GM12878 (cell line): Measurements from ENCODE around the gene HOXB1. TPM values are rescaled to one million over a fixed set of nuclear protein-coding genes. Genes with fewer than 3 reads are reported as not detected.

Source experiments
- ATAC-seq: fragments of 200-7000 bp; cut with Tn5 transposase; 3 replicates; pipeline ENCODE4 v1.9.1; 2020; ENCODE audit warnings: mild to moderate bottlenecking, moderate library complexity
- BruUV-seq: library from RNA; stranded (reverse); fragments of 400-500 nt; replicated peaks from 2 replicates; lab custom pipeline; 2021; lab: Mats Ljungman, UMichigan
- CTCF ChIA-PET: fragments of 300-600 bp; sonication (Branson Sonifier 250); formaldehyde crosslinking; extraction: SDS; loops from one replicate; lab custom pipeline; 2021; ENCODE audit warnings: inconsistent platforms; lab: Yijun Ruan, JAX
- POLR2A ChIA-PET: fragments of 350-600 bp; formaldehyde crosslinking; extraction: SDS; loops from one replicate; lab custom pipeline; 2021; ENCODE audit warnings: inconsistent platforms; lab: Charles Lee
- RAD21 ChIA-PET: fragments of 300-600 bp; sonication (Branson Sonifier 250); formaldehyde crosslinking; loops from one replicate; lab custom pipeline; 2023; ENCODE audit warnings: antibody characterized with exemption; ENCODE audit not compliant: unreplicated experiment; lab: Charles Lee
- SMC1A ChIA-PET: fragments of 300-600 bp; sonication (Branson Sonifier 250); formaldehyde crosslinking; loops from one replicate; lab custom pipeline; 2023; ENCODE audit not compliant: unreplicated experiment, uncharacterized antibody; lab: Charles Lee
- DNase-seq: peaks from one replicate; pipeline ENCODE4 v3.0.0-alpha.2; 2011; ENCODE audit warnings: low read depth, low spot score
- FAIRE-seq: peaks from 3 replicates; lab custom pipeline; 2011; peaks lifted over from hg19 to GRCh38; lab: Jason Lieb, UNC
- H2AFZ ChIP-seq: 2 replicates; pipeline ENCODE4 v1.6.0; 2011; ENCODE audit warnings: low read depth, low read length, control low read depth; ENCODE audit not compliant: control insufficient read depth
- H3K27ac ChIP-seq: 2 replicates; pipeline ENCODE4 v1.5.1; 2011; ENCODE audit warnings: control low read depth; ENCODE audit not compliant: control insufficient read depth, insufficient read depth
- H3K27me3 ChIP-seq, 2 experiments: replicated peaks in 1 of 2; 2 replicates each; pipeline versions ENCODE4 v1.6.0 to v1.6.1; 2011; ENCODE audit warnings: low read length in 1 of 2; ENCODE audit not compliant: control insufficient read depth in 2 of 2, insufficient read depth in 2 of 2
- H3K36me3 ChIP-seq, 2 experiments: 2 replicates each; pipeline ENCODE4 v1.5.1; 2011; ENCODE audit warnings: low read length in 1 of 2; ENCODE audit not compliant: control insufficient read depth in 2 of 2, insufficient read depth in 2 of 2
- H3K4me1 ChIP-seq: 2 replicates; pipeline ENCODE4 v1.6.1; 2011; ENCODE audit warnings: mild to moderate bottlenecking, low read length, moderate library complexity, mixed read lengths; ENCODE audit not compliant: control insufficient read depth, insufficient read depth
- H3K4me2 ChIP-seq: 2 replicates; pipeline ENCODE4 v1.6.0; 2011; ENCODE audit warnings: control low read depth; ENCODE audit not compliant: control insufficient read depth, insufficient read depth
- H3K4me3 ChIP-seq: fragments of 200-600 bp; sonication (generic); 2 replicates; pipeline ENCODE4 v1.5.1; 2016
- H3K79me2 ChIP-seq: 2 replicates; pipeline ENCODE4 v1.6.0; 2011; ENCODE audit warnings: low read length; ENCODE audit not compliant: control insufficient read depth, insufficient read depth
- H3K9ac ChIP-seq: 2 replicates; pipeline ENCODE4 v1.8.0; 2011; ENCODE audit warnings: low read length, control low read depth, mixed read lengths; ENCODE audit not compliant: control insufficient read depth, insufficient read depth
- H3K9me3 ChIP-seq: replicated peaks from 3 replicates; pipeline ENCODE4 v1.5.1; 2011; ENCODE audit warnings: mild to moderate bottlenecking, low read length; ENCODE audit not compliant: control insufficient read depth, insufficient read depth
- H4K20me1 ChIP-seq: 2 replicates; pipeline ENCODE4 v1.6.0; 2011; ENCODE audit not compliant: control insufficient read depth, insufficient read depth
- CBFB ChIP-seq: IDR thresholded peaks from 2 replicates; pipeline ENCODE4 v1.6.1; 2016; ENCODE audit warnings: antibody characterized with exemption, low read depth
- CREB1 ChIP-seq: IDR thresholded peaks from 2 replicates; pipeline ENCODE4 v1.6.1; 2012; ENCODE audit warnings: low read depth, mild to moderate bottlenecking, inconsistent platforms
- FOXM1 ChIP-seq: IDR thresholded peaks from 2 replicates; pipeline ENCODE4 v1.6.1; 2012; ENCODE audit warnings: low read depth, mild to moderate bottlenecking, inconsistent platforms, low read length, moderate library complexity
- HDAC2 ChIP-seq: fragments of 200-600 bp; sonication (generic); IDR thresholded peaks from 2 replicates; pipeline ENCODE4 v1.6.1; 2017
- SMAD5 ChIP-seq: IDR thresholded peaks from 2 replicates; pipeline ENCODE4 v1.6.1; 2016; ENCODE audit warnings: antibody characterized with exemption, low read depth
- SMARCA5 ChIP-seq: fragments of 450-650 bp; IDR thresholded peaks from 2 replicates; pipeline ENCODE4 v1.6.1; 2017; ENCODE audit warnings: mild to moderate bottlenecking
- SREBF2 ChIP-seq: IDR thresholded peaks from 2 replicates; pipeline ENCODE4 v1.6.1; 2012; ENCODE audit warnings: mild to moderate bottlenecking, low read length
- ZNF207 ChIP-seq: fragments of 450-650 bp; IDR thresholded peaks from 2 replicates; pipeline ENCODE4 v1.6.1; 2014; ENCODE audit warnings: antibody characterized with exemption, mild to moderate bottlenecking, borderline replicate concordance
- WGBS: methylation state at CpG from one replicate; pipeline ENCODE4 v1.1.6; 2016; ENCODE audit warnings: low lambda C conversion rate; ENCODE audit not compliant: insufficient replicate concordance, insufficient coverage; ENCODE audit errors: missing lambda C conversion rate; 5-methylcytosine and 5-hydroxymethylcytosine counted together
- in situ Hi-C: fragments of 300-500 bp; cut with MboI; formaldehyde crosslinking; loops from 9 replicates; pipeline ENCODE4 v1.14.3; 2018; ENCODE audit warnings: mixed read lengths
- intact Hi-C: fragments of 100-400 bp; cut with micrococcal nuclease; formaldehyde crosslinking; loops from one replicate; pipeline ENCODE4 v1.14.2; 2022; ENCODE audit not compliant: unreplicated experiment
- polyA plus RNA-seq, 11 experiments: library from polyadenylated mRNA; depleted of rRNA in 4 of 11; unstranded in 6 of 11; stranded (reverse) in 5 of 11; fragments of >200 nt; fragmentation: Nextera tagmentation in 4 of 11; fragmentation: Illumina TruSeq in 1 of 11; extraction: Ambion mirVana in 4 of 11; extraction: Trizol in 1 of 11; gene quantifications; 1 replicate in 1 of 11; 2 replicates in 10 of 11; pipeline versions ENCODE4 v1.2.1 to v1.2.3, GENCODE V29; 2011 to 2016; ENCODE audit warnings: inconsistent platforms in 2 of 11, missing spikeins in 2 of 11, low read depth in 1 of 11
- total RNA-seq, 4 experiments: library from RNA; depleted of rRNA in 3 of 4; stranded (reverse); fragments of >200 nt in 3 of 4; fragmentation: Illumina TruSeq in 1 of 4; extraction: Trizol in 1 of 4; gene quantifications; 2 replicates each; pipeline versions ENCODE4 v1.2.1 to v1.2.3, GENCODE V29; 2013 to 2021
- TF ChIP-seq, protein P1 (sequence below): fragments of 450-650 bp; formaldehyde crosslinking; IDR thresholded peaks from 2 replicates; pipeline ENCODE4 v1.5.0; 2022; ENCODE audit warnings: mild to moderate bottlenecking, missing genetic modification characterization
- TF ChIP-seq, protein P2 (sequence below): fragments of 450-650 bp; IDR thresholded peaks from 2 replicates; pipeline ENCODE4 v1.6.1; 2017; ENCODE audit warnings: low read depth, mild to moderate bottlenecking, moderate library complexity
- TF ChIP-seq, protein P3 (sequence below): fragments of 450-650 bp; IDR thresholded peaks from 2 replicates; pipeline ENCODE4 v1.6.1; 2016; ENCODE audit warnings: mild to moderate bottlenecking
- TF ChIP-seq, protein P4 (sequence below): fragments of 450-650 bp; IDR thresholded peaks from 2 replicates; pipeline ENCODE4 v1.6.1; 2017; ENCODE audit warnings: mild to moderate bottlenecking

Gene HOXB1
- total and polyA plus RNA-seq, 10 of the 15 experiments (the other 5 are each of a cell fraction or from before 2014, with no cell fraction given), result not detected

DNA sequence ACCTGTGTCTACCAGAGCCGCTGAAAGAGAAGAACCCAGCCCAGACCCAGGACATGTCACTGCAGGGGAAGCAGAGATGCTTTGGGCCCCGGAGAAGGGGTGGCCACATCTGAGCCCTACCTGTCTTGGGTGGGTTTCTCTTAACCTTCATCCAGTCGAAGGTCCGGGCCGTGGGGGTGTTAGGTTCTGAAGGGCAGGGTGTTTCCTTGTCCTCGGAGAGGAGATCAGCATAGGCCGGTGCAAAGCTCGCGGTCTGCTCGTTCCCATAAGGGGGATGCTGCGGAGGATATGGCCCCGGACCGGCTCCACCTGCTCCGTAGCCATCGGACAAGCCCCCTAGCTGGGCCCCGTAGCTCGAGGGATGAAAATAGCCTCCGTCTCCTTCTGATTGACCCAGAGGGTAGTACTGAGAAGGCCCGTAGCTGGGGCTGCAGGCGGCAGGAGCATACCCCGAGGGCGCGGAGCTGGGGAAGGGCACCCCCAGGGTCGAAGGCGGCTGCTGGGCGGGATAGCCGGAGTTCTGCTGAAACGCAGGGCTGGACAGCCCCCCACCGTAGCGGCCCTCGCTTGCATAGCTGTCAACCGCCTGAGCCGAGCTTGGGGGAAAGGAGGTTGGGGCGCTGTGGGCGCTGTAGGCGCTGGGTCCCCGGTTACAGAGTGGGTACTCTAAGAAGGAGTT, 464 bp downstream of the HOXB1 start (continued):
- TF ChIP-seq, protein P1, sequence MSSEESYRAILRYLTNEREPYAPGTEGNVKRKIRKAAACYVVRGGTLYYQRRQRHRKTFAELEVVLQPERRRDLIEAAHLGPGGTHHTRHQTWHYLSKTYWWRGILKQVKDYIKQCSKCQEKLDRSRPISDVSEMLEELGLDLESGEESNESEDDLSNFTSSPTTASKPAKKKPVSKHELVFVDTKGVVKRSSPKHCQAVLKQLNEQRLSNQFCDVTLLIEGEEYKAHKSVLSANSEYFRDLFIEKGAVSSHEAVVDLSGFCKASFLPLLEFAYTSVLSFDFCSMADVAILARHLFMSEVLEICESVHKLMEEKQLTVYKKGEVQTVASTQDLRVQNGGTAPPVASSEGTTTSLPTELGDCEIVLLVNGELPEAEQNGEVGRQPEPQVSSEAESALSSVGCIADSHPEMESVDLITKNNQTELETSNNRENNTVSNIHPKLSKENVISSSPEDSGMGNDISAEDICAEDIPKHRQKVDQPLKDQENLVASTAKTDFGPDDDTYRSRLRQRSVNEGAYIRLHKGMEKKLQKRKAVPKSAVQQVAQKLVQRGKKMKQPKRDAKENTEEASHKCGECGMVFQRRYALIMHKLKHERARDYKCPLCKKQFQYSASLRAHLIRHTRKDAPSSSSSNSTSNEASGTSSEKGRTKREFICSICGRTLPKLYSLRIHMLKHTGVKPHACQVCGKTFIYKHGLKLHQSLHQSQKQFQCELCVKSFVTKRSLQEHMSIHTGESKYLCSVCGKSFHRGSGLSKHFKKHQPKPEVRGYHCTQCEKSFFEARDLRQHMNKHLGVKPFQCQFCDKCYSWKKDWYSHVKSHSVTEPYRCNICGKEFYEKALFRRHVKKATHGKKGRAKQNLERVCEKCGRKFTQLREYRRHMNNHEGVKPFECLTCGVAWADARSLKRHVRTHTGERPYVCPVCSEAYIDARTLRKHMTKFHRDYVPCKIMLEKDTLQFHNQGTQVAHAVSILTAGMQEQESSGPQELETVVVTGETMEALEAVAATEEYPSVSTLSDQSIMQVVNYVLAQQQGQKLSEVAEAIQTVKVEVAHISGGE (CRISPR knock-in tag), result no peak
- TF ChIP-seq, protein P2, sequence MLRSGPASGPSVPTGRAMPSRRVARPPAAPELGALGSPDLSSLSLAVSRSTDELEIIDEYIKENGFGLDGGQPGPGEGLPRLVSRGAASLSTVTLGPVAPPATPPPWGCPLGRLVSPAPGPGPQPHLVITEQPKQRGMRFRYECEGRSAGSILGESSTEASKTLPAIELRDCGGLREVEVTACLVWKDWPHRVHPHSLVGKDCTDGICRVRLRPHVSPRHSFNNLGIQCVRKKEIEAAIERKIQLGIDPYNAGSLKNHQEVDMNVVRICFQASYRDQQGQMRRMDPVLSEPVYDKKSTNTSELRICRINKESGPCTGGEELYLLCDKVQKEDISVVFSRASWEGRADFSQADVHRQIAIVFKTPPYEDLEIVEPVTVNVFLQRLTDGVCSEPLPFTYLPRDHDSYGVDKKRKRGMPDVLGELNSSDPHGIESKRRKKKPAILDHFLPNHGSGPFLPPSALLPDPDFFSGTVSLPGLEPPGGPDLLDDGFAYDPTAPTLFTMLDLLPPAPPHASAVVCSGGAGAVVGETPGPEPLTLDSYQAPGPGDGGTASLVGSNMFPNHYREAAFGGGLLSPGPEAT, result no peak
- TF ChIP-seq, protein P3, sequence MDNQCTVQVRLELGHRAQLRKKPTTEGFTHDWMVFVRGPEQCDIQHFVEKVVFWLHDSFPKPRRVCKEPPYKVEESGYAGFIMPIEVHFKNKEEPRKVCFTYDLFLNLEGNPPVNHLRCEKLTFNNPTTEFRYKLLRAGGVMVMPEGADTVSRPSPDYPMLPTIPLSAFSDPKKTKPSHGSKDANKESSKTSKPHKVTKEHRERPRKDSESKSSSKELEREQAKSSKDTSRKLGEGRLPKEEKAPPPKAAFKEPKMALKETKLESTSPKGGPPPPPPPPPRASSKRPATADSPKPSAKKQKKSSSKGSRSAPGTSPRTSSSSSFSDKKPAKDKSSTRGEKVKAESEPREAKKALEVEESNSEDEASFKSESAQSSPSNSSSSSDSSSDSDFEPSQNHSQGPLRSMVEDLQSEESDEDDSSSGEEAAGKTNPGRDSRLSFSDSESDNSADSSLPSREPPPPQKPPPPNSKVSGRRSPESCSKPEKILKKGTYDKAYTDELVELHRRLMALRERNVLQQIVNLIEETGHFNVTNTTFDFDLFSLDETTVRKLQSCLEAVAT, result no peak
- no peak for TF ChIP-seq CBFB
- TF ChIP-seq, all 136 proteins: peak for 0

DNA sequence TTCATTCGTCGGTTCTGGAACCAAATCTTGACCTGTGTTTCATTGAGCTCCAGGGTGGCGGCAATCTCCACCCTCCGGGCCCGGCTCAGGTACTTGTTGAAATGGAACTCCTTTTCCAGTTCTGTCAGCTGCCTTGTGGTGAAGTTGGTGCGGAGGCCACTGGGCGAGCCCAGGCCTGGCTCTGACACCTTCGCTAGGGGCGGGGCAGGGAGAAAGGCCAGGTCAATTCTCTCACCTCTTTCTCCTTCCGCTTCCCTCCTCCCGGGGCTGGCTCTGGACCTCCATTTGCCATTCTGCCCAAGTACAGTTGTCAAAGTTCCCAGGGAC, 1.2 kb downstream of the HOXB1 start:
- Histone ChIP-seq H3K9ac (no peak overlapping the region), H2AFZ (no peak overlapping the region), H4K20me1 (no peaks in the 10 kb centered on the region), H3K4me2 (no peak overlapping the region), H3K27ac (no peak overlapping the region), H3K27me3 (0 out of 4 replicates have a peak, but pooled peaks cover 0 to 3% of the 10 kb centered on the region in 2 experiments), H3K4me1 (no peaks in the 10 kb centered on the region), H3K9me3 (no peaks in the 10 kb centered on the region), H3K79me2 (no peaks in the 10 kb centered on the region), H3K4me3 (no peak overlapping the region), H3K36me3 (no peaks in the 10 kb centered on the region)
- ChIA-PET CTCF (no interaction called here), SMC1A (no interaction called here), RAD21 (interaction anchor here (0.7 kb wide), 1 partner anchor 28 kb away, joined by 3 read pairs; no protein-coding TSS in a partner anchor), POLR2A (no interaction called here)
- TF ChIP-seq ZNF207 (no peak), SREBF2 (no peak), HDAC2 (no peak), FOXM1 (no peak), SMAD5 (no peak), CREB1 (no peak), CBFB (no peak), SMARCA5 (no peak)
- TF ChIP-seq, protein P4, sequence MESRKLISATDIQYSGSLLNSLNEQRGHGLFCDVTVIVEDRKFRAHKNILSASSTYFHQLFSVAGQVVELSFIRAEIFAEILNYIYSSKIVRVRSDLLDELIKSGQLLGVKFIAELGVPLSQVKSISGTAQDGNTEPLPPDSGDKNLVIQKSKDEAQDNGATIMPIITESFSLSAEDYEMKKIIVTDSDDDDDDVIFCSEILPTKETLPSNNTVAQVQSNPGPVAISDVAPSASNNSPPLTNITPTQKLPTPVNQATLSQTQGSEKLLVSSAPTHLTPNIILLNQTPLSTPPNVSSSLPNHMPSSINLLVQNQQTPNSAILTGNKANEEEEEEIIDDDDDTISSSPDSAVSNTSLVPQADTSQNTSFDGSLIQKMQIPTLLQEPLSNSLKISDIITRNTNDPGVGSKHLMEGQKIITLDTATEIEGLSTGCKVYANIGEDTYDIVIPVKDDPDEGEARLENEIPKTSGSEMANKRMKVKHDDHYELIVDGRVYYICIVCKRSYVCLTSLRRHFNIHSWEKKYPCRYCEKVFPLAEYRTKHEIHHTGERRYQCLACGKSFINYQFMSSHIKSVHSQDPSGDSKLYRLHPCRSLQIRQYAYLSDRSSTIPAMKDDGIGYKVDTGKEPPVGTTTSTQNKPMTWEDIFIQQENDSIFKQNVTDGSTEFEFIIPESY, result no peak
- ATAC-seq (no peak), DNase-seq (no peak), FAIRE-seq (no peak)
- BruUV-seq, result no TSS peak
- WGBS, result 72% methylated on average over 11 of the region's 11 CpGs
- intact Hi-C loops (no loop called here), in situ Hi-C loops (no loop called here)
